K562 (cell line): ENCODE measurements around the gene DOCK8. TPM values are rescaled to one million over a fixed set of nuclear protein-coding genes. Genes with fewer than 3 reads are reported as not detected.

Source experiments
- AFF1 ChIP-seq, 2 experiments: fragments of 450-650 bp; IDR thresholded peaks; 2 replicates each; pipeline ENCODE4 v1.6.1; 2018; ENCODE audit warnings: mild to moderate bottlenecking in 2 of 2, low read depth in 1 of 2; ENCODE audit not compliant: partially characterized antibody in 2 of 2
- CCNT2 ChIP-seq: IDR thresholded peaks from 2 replicates; pipeline ENCODE4 v1.6.1; 2011; ENCODE audit warnings: borderline replicate concordance, low read depth, mild to moderate bottlenecking, moderate library complexity, mixed read lengths, low read length; ENCODE audit not compliant: insufficient read length; ENCODE audit errors: extremely low read depth
- FOXJ3 ChIP-seq: sonication (generic); formaldehyde crosslinking; IDR thresholded peaks from 2 replicates; pipeline ENCODE4 v1.4.0; 2020; ENCODE audit warnings: mild to moderate bottlenecking, missing genetic modification reagents
- HEY1 ChIP-seq: fragments of 250-450 bp; sonication (Bioruptor Pico); IDR thresholded peaks from 2 replicates; pipeline ENCODE4 v1.5.0; 2020; ENCODE audit warnings: mild to moderate bottlenecking, moderate library complexity, borderline replicate concordance
- KDM1A ChIP-seq, 2 experiments: fragments of 450-650 bp; IDR thresholded peaks; 2 replicates each; pipeline ENCODE4 v1.6.1; 2016; ENCODE audit warnings: mild to moderate bottlenecking in 2 of 2
- KLF1 ChIP-seq: fragments of 450-650 bp; IDR thresholded peaks from 2 replicates; pipeline ENCODE4 v1.6.1; 2016; ENCODE audit warnings: missing genetic modification characterization, missing compliant biosample characterization
- NCOA4 ChIP-seq: fragments of 450-650 bp; IDR thresholded peaks from 2 replicates; pipeline ENCODE4 v1.6.1; 2018; ENCODE audit warnings: mild to moderate bottlenecking; ENCODE audit not compliant: partially characterized antibody
- NFRKB ChIP-seq: fragments of 450-650 bp; IDR thresholded peaks from 2 replicates; pipeline ENCODE4 v1.6.1; 2016; ENCODE audit warnings: low read depth
- NR1H2 ChIP-seq: sonication (generic); formaldehyde crosslinking; IDR thresholded peaks from 2 replicates; pipeline ENCODE4 v1.4.0; 2020; ENCODE audit warnings: mild to moderate bottlenecking, missing genetic modification reagents
- ZBTB43 ChIP-seq: sonication (generic); formaldehyde crosslinking; IDR thresholded peaks from 2 replicates; pipeline ENCODE4 v1.8.0; 2023; ENCODE audit warnings: mild to moderate bottlenecking, missing genetic modification reagents
- ZNF695 ChIP-seq: fragments of 450-650 bp; formaldehyde crosslinking; IDR thresholded peaks from 2 replicates; pipeline ENCODE4 v1.4.0; 2020; ENCODE audit warnings: mild to moderate bottlenecking, moderate library complexity
- polyA plus RNA-seq, 8 experiments: library from polyadenylated mRNA; depleted of rRNA in 4 of 8; stranded (reverse) in 5 of 8; unstranded in 3 of 8; fragments of >200 nt; fragmentation: Nextera tagmentation in 2 of 8; fragmentation: Illumina TruSeq in 1 of 8; extraction: Ambion mirVana in 2 of 8; extraction: Trizol in 1 of 8; gene quantifications; 2 replicates each; pipeline versions ENCODE4 v1.2.1 to v1.2.3, GENCODE V29; 2011 to 2014; ENCODE audit warnings: inconsistent platforms in 1 of 8, missing spikeins in 1 of 8
- total RNA-seq, 7 experiments: library from RNA; depleted of rRNA in 6 of 7; stranded (reverse); fragments of >200 nt in 6 of 7; fragmentation: Illumina TruSeq in 2 of 7; extraction: Trizol in 2 of 7; gene quantifications; 2 replicates each; pipeline versions ENCODE4 v1.2.1 to v1.2.3, GENCODE V29; 2011 to 2021; ENCODE audit warnings: low replicate concordance in 1 of 7
- TF ChIP-seq, protein P1 (sequence below): fragments of 250-450 bp; sonication (Bioruptor Pico); IDR thresholded peaks from 2 replicates; pipeline ENCODE4 v1.5.0; 2021; ENCODE audit warnings: mild to moderate bottlenecking, borderline replicate concordance
- TF ChIP-seq, protein P2 (sequence below): sonication (generic); formaldehyde crosslinking; IDR thresholded peaks from 2 replicates; pipeline ENCODE4 v1.8.0; 2022; ENCODE audit warnings: mild to moderate bottlenecking, missing genetic modification reagents, borderline replicate concordance
- TF ChIP-seq, protein P3 (sequence below): sonication (generic); formaldehyde crosslinking; IDR thresholded peaks from 2 replicates; pipeline ENCODE4 v1.8.1; 2023; ENCODE audit warnings: mild to moderate bottlenecking, missing genetic modification reagents

DOCK8 gene
- total and polyA plus RNA-seq, 9 of the 15 experiments (the other 6 are each of a cell fraction or from before 2014, with no cell fraction given), result 14.4 to 53.8 (median 25.1) TPM

GRCh38 chr9:357560-357959 is 142.9 kb downstream of the DOCK8 start (continued):
- TF ChIP-seq AFF1 (IDR thresholded peaks at IDR 0.05; ENCODE audit: low read depth in 1 of 2, partially characterized antibody in 2 of 2) (no peak), CCNT2 (no peak), NFRKB (no peak), NCOA4 (no peak), ZNF695 (CRISPR knock-in tag) (no peak), ZBTB43 (CRISPR knock-in tag) (no peak), NR1H2 (CRISPR knock-in tag) (peak; percentile 81; the same call in 1 of the 2 replicates), KDM1A (IDR thresholded peaks at IDR 0.05) (0 out of 4 replicates have a peak, but pooled peaks have one; percentile 13 to 57), FOXJ3 (CRISPR knock-in tag) (no peak), KLF1 (no peak), HEY1 (CRISPR knock-in tag) (no peak)
- TF ChIP-seq, protein P1, sequence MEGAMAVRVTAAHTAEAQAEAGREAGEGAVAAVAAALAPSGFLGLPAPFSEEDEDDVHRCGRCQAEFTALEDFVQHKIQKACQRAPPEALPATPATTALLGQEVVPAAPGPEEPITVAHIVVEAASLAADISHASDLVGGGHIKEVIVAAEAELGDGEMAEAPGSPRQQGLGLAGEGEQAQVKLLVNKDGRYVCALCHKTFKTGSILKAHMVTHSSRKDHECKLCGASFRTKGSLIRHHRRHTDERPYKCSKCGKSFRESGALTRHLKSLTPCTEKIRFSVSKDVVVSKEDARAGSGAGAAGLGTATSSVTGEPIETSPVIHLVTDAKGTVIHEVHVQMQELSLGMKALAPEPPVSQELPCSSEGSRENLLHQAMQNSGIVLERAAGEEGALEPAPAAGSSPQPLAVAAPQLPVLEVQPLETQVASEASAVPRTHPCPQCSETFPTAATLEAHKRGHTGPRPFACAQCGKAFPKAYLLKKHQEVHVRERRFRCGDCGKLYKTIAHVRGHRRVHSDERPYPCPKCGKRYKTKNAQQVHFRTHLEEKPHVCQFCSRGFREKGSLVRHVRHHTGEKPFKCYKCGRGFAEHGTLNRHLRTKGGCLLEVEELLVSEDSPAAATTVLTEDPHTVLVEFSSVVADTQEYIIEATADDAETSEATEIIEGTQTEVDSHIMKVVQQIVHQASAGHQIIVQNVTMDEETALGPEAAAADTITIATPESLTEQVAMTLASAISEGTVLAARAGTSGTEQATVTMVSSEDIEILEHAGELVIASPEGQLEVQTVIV, result no peak
- TF ChIP-seq, protein P2, sequence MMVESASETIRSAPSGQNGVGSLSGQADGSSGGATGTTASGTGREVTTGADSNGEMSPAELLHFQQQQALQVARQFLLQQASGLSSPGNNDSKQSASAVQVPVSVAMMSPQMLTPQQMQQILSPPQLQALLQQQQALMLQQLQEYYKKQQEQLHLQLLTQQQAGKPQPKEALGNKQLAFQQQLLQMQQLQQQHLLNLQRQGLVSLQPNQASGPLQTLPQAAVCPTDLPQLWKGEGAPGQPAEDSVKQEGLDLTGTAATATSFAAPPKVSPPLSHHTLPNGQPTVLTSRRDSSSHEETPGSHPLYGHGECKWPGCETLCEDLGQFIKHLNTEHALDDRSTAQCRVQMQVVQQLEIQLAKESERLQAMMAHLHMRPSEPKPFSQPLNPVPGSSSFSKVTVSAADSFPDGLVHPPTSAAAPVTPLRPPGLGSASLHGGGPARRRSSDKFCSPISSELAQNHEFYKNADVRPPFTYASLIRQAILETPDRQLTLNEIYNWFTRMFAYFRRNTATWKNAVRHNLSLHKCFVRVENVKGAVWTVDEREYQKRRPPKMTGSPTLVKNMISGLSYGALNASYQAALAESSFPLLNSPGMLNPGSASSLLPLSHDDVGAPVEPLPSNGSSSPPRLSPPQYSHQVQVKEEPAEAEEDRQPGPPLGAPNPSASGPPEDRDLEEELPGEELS (CRISPR knock-in tag), result no peak
- TF ChIP-seq, protein P3, sequence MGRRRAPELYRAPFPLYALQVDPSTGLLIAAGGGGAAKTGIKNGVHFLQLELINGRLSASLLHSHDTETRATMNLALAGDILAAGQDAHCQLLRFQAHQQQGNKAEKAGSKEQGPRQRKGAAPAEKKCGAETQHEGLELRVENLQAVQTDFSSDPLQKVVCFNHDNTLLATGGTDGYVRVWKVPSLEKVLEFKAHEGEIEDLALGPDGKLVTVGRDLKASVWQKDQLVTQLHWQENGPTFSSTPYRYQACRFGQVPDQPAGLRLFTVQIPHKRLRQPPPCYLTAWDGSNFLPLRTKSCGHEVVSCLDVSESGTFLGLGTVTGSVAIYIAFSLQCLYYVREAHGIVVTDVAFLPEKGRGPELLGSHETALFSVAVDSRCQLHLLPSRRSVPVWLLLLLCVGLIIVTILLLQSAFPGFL (CRISPR knock-in tag), result no peak
